ENCODE results near the gene ZSCAN16.

Gene ZSCAN16

GRCh38 chr6:28124350-28124970, at the start of gene ZSCAN16:
ZSCAN16 (plus strand) TSS chr6:28124609; CDS start chr6:28125444, 835 bp downstream.
- no peak for TF ChIP-seq CTCF (IDR thresholded peaks at IDR 0.05; ENCODE audit: low read depth, low read length)
- H3K4me3 ChIP-seq (ENCODE audit: low read depth, low read length), result peak within 1 kb of the TSS; percentile 75

- TF ChIP-seq CTCF (IDR thresholded peaks at IDR 0.05; ENCODE audit: low read depth, low read length), result no peak
- H3K4me3 ChIP-seq (ENCODE audit: low read depth, low read length), result no peak overlapping the region
Observed at GRCh38 chr6:28078050-28078449, 46.4 kb upstream of the ZSCAN16 start.

- no peak overlapping the region for H3K4me3 ChIP-seq (ENCODE audit: low read depth, low read length)
- no peak for TF ChIP-seq CTCF (IDR thresholded peaks at IDR 0.05; ENCODE audit: low read depth, low read length)
Observed at GRCh38 chr6:28078836-28079235, 45.6 kb upstream of the ZSCAN16 start.

- peak within 1 kb of the TSS; percentile 74 for H3K4me3 ChIP-seq (ENCODE audit: low read depth, low read length)
Observed at GRCh38 chr6:28080381-28080630, 44.1 kb upstream of the ZSCAN16 start, which contains the start of gene ZNF165. ZNF165 (plus strand) TSS chr6:28080568; CDS start chr6:28085481, 4,913 bp downstream.

GRCh38 chr6:28080631-28081485, 43.6 kb upstream of the ZSCAN16 start:
- no peak for TF ChIP-seq CTCF (IDR thresholded peaks at IDR 0.05; ENCODE audit: low read depth, low read length)
- peak overlapping the region; percentile 74 for H3K4me3 ChIP-seq (ENCODE audit: low read depth, low read length)

- TF ChIP-seq CTCF (IDR thresholded peaks at IDR 0.05; ENCODE audit: low read depth, low read length), result no peak
- peak overlapping the region; percentile 74 for H3K4me3 ChIP-seq (ENCODE audit: low read depth, low read length)
Observed at GRCh38 chr6:28081486-28081751, 43.0 kb upstream of the ZSCAN16 start.

- H3K4me3 ChIP-seq (ENCODE audit: low read depth, low read length), result no peak overlapping the region
- TF ChIP-seq CTCF (IDR thresholded peaks at IDR 0.05; ENCODE audit: low read depth, low read length), result no peak
Observed at GRCh38 chr6:28082939-28083338, 41.5 kb upstream of the ZSCAN16 start.

Measured in WI38 (cell line).